Psoas muscle (tissue), 8 donors: Measurements from ENCODE around the gene CAV2. TPM values are rescaled to one million over a fixed set of nuclear protein-coding genes. Genes with fewer than 3 reads are reported as not detected.

ENCODE experiments used
- ATAC-seq, 4 donors: fragments of 200-7000 bp; cut with Tn5 transposase; one replicate each; pipeline ENCODE4 v1.9.1; 2020; ENCODE audit warnings: moderate library complexity in 3 of 4, mild to moderate bottlenecking in 2 of 4
- DNase-seq, 2 donors: peaks; one replicate each; pipeline ENCODE4 v3.0.0-alpha.2; 2020
- H3K27ac ChIP-seq: fragments of 200-600 bp; one replicate; pipeline ENCODE4 v1.8.0; 2022
- H3K27me3 ChIP-seq, 3 donors: fragments of 200-600 bp in 1 of 3; one replicate each; pipeline versions ENCODE4 v1.6.1 to v1.8.0; 2013 to 2022; ENCODE audit warnings: low read length in 2 of 3, mild to moderate bottlenecking in 2 of 3, moderate library complexity in 1 of 3; ENCODE audit not compliant: insufficient read depth in 3 of 3
- H3K36me3 ChIP-seq, 2 donors: fragments of 200-600 bp in 1 of 2; one replicate each; pipeline versions ENCODE4 v1.6.1 to v1.8.0; 2013 to 2022; ENCODE audit warnings: low read depth in 1 of 2, mild to moderate bottlenecking in 1 of 2, moderate library complexity in 1 of 2; ENCODE audit not compliant: insufficient read depth in 1 of 2
- H3K4me1 ChIP-seq: fragments of 200-600 bp; one replicate; pipeline ENCODE4 v1.8.0; 2022
- H3K4me3 ChIP-seq: fragments of 200-600 bp; one replicate; pipeline ENCODE4 v1.8.0; 2022; ENCODE audit warnings: mild to moderate bottlenecking
- H3K9me3 ChIP-seq: fragments of 200-600 bp; one replicate; pipeline ENCODE4 v1.8.0; 2022
- WGBS, 3 donors: extraction: QIAGEN DNeasy Blood & Tissue Kit; methylation state at CpG; one replicate each; pipeline versions ENCODE4 v1.1.6 to v1.1.7; 2013; 5-methylcytosine and 5-hydroxymethylcytosine counted together
- intact Hi-C, 2 donors: fragments of 100-400 bp; cut with DNase I; formaldehyde crosslinking; loops; one replicate each; pipeline versions ENCODE4 v1.11.0 to v1.14.2; 2022
- polyA plus RNA-seq, 3 donors: library from polyadenylated mRNA; stranded (reverse); fragments of 200-250 nt; gene quantifications; one replicate each; pipeline ENCODE4 v1.2.3, GENCODE V29; 2013
- total RNA-seq, 4 donors: library from RNA; stranded (reverse); fragmentation: NEBNext Ultra II Directional in 2 of 4; extraction: Animal tissue kit (Norgen Biotek cat#: 25700) in 2 of 4; gene quantifications; one replicate each; pipeline versions ENCODE4 v1.2.1 to v1.2.4, GENCODE V29; 2021 to 2023
- TF ChIP-seq, protein P1 (sequence below): fragments of 200-600 bp; IDR thresholded peaks from one replicate; pipeline ENCODE4 v1.8.0; 2022; ENCODE audit warnings: antibody characterized with exemption
- donor health status: healthy with polysubstance abuse.
- donor health status: DM: no; HTN: no; CAD: no; lungs with moderate emphysema.
- donor health status: Bipolar disorder and iron deficiency.
- donor health status: healthy.
- donor health status: DM: yes; HTN: yes; CAD: no.
- donor health status: DM: no; HTN: no; CAD: no.
- donor health status: DM: no; HTN: no; CAD: no.
- donor health status: DM: yes; HTN: yes; CAD: no.

Gene CAV2
- total and polyA plus RNA-seq, 7 donors = 10.9 to 20.1 (median 15.7) TPM

DNA sequence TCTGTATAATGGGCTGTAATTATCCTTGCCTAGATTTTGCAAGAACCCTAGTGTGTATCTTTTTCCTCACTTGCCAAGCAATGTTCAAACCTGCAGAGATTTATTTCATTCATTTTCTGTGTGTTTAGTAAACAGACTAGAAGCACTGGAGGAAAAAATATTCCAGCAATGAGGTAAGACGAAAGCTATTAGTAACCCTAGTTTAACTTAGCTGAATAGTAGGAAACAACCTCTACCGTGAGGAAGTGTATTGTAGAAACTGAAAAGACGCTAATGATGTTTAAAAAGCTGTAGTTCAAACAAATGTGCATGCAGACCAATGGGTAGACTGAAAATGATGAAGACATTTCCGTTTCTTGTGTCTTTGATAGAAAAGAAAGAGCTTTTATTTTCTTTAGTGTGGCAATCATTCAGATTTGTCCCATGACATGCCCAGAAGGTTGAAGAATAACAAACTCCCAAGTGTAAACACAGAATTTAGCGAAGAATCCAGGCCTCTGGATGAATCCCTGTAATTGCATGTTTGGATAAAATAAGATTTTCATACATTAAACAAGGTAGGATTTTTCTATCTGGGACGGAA lies 46.0 kb downstream of the CAV2 start:
- no peak for ATAC-seq
- Histone ChIP-seq H3K4me1 (peaks cover 6% of the 10 kb centered on the region), H3K36me3 (peaks cover 0 to 9% of the 10 kb centered on the region in 2 donors), H3K4me3 (no peak overlapping the region), H3K27ac (no peak overlapping the region), H3K9me3 (no peaks in the 10 kb centered on the region), H3K27me3 (no peaks in the 10 kb centered on the region)
- no peak for DNase-seq
- 75 to 82% (median 78%) methylated on average over 6 of the region's 6 CpGs for WGBS, 3 donors
- intact Hi-C loops = no loop called here
- TF ChIP-seq, protein P1, sequence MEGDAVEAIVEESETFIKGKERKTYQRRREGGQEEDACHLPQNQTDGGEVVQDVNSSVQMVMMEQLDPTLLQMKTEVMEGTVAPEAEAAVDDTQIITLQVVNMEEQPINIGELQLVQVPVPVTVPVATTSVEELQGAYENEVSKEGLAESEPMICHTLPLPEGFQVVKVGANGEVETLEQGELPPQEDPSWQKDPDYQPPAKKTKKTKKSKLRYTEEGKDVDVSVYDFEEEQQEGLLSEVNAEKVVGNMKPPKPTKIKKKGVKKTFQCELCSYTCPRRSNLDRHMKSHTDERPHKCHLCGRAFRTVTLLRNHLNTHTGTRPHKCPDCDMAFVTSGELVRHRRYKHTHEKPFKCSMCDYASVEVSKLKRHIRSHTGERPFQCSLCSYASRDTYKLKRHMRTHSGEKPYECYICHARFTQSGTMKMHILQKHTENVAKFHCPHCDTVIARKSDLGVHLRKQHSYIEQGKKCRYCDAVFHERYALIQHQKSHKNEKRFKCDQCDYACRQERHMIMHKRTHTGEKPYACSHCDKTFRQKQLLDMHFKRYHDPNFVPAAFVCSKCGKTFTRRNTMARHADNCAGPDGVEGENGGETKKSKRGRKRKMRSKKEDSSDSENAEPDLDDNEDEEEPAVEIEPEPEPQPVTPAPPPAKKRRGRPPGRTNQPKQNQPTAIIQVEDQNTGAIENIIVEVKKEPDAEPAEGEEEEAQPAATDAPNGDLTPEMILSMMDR = no peak

DNA sequence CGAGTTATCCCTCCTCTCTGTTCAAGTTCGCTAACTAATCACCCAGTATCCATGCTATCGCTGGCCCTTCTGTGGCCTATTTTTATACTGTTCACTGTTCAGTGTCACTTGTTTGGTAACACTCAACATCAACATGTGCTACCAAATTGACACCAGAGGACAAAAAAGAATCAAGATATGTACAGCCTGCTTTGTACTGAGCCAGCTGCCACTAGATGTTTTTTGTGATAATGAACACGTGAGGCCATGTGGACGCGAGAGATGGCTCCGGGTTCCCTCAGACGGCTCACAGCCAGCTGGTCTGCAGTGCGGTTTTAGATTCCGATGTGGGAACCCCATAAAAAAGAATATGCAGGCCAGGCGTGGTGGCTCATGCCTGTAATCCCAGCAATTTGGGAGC lies 46.5 kb downstream of the CAV2 start:
- H3K4me1 ChIP-seq = peaks cover 6% of the 10 kb centered on the region
- TF ChIP-seq, protein P1 = no peak
- no peak overlapping the region for H3K4me3 ChIP-seq
- DNase-seq (no peak), ATAC-seq (no peak)
- no peaks in the 10 kb centered on the region for H3K9me3 ChIP-seq
- intact Hi-C loops = no loop called here
- H3K36me3 ChIP-seq = peaks cover 0 to 7% of the 10 kb centered on the region in 2 donors
- H3K27me3 ChIP-seq = no peaks in the 10 kb centered on the region
- WGBS, 3 donors = 79 to 84% (median 82%) methylated on average over 11 of the region's 11 CpGs
- H3K27ac ChIP-seq = no peak overlapping the region

DNA sequence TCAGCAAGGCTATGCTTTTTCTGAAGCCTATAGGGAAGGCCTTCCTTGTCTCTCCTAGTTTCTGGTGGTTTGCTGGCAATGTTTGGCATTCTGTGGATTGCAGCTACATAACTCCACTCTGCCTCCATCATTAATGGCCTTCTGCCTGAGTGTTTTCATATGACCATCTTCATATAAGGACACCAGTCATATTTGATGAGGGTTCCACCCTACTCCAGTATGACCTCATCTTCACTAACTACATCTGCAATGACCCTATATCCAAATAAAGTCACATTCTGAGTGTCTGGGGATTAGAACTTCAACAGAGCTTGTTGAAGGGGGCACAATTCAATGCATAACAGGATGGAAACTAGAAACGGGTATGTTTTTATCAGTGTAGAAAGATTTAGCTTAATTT lies 47.4 kb downstream of the CAV2 start:
- Histone ChIP-seq H3K36me3 (peaks cover 0 to 6% of the 10 kb centered on the region in 2 donors), H3K9me3 (no peaks in the 10 kb centered on the region), H3K4me3 (no peak overlapping the region), H3K4me1 (no peaks in the 10 kb centered on the region), H3K27me3 (no peaks in the 10 kb centered on the region), H3K27ac (no peak overlapping the region)
- ATAC-seq (no peak), DNase-seq (no peak)
- TF ChIP-seq, protein P1 = no peak
- intact Hi-C loops = no loop called here
- 54 to 59% (median 54%) methylated on average over 1 of the region's 1 CpG for WGBS, 3 donors

DNA sequence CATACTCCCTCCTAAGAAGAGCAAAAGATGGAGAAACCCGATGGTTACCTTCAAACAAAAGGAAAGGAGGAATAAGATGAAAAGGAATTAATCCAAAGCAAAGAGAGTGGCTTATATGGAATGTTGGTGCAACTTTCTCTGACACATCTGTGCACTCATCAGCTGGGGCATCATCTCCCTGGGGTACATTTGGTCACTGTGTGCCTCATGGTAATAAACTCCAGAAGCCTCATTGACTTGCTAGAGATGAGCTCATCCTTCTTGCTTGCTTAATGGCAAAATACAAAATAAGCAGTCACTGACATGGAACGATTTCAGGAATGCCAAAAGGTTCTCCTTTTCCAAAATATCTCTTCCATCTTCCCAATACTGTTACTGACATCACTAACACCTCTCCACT lies 47.8 kb downstream of the CAV2 start:
- ATAC-seq = peak in 1 of 4 donors; percentile 47

More for the DNA sequence above, 47.8 kb downstream of the CAV2 start:
- DNase-seq = peak; percentile 36 to 50
- 40 to 60% (median 46%) methylated on average over 2 of the region's 2 CpGs for WGBS, 3 donors
- Histone ChIP-seq H3K4me1 (no peaks in the 10 kb centered on the region), H3K27me3 (no peaks in the 10 kb centered on the region), H3K36me3 (peaks cover under 1 to 6% of the 10 kb centered on the region in 2 donors), H3K9me3 (no peaks in the 10 kb centered on the region), H3K4me3 (no peak overlapping the region), H3K27ac (no peak overlapping the region)
- intact Hi-C loops = no loop called here
- TF ChIP-seq, protein P1 = no peak
